OCI-LY7 (cell line): ENCODE data around the gene TECR. TPM values are rescaled to one million over a fixed set of nuclear protein-coding genes. Genes with fewer than 3 reads are reported as not detected.

Experiments
- BruUV-seq: library from RNA; stranded (reverse); fragments of 400-500 nt; replicated peaks from 2 replicates; lab custom pipeline; 2021; lab: Mats Ljungman, UMichigan
- CTCF ChIA-PET: fragments of 300-600 bp; sonication (Branson Sonifier 250); formaldehyde crosslinking; loops from one replicate; lab custom pipeline; 2022; ENCODE audit warnings: antibody characterized with exemption; ENCODE audit not compliant: unreplicated experiment; lab: Charles Lee
- POLR2A ChIA-PET: fragments of 300-600 bp; sonication (Branson Sonifier 250); formaldehyde crosslinking; loops from one replicate; lab custom pipeline; 2022; ENCODE audit warnings: antibody characterized with exemption; lab: Charles Lee
- DNase-seq: peaks from one replicate; pipeline ENCODE4 v3.0.0-alpha.2; 2015; ENCODE audit warnings: low spot score
- H2AFZ ChIP-seq: fragments of 200-600 bp; sonication (generic), shearing (Covaris generic); 2 replicates; pipeline ENCODE4 v1.6.1; 2014; ENCODE audit warnings: mild to moderate bottlenecking, antibody characterized with exemption, low read length, moderate library complexity
- H3K27ac ChIP-seq: fragments of 200-600 bp; sonication (generic); 2 replicates; pipeline ENCODE4 v1.5.1; 2014; ENCODE audit warnings: mixed run types, low read depth, mild to moderate bottlenecking, moderate library complexity, low read length, inconsistent platforms; ENCODE audit not compliant: poor library complexity, severe bottlenecking
- H3K36me3 ChIP-seq: fragments of 200-600 bp; sonication (generic); 2 replicates; pipeline ENCODE4 v1.6.1; 2014; ENCODE audit warnings: mild to moderate bottlenecking, antibody characterized with exemption, low read length, moderate library complexity, mixed read lengths; ENCODE audit not compliant: insufficient read depth
- H3K4me1 ChIP-seq: fragments of 200-600 bp; sonication (generic); 2 replicates; pipeline ENCODE4 v1.5.1; 2014; ENCODE audit warnings: mild to moderate bottlenecking, low read length; ENCODE audit not compliant: insufficient read depth, poor library complexity, severe bottlenecking
- H3K4me2 ChIP-seq: fragments of 200-600 bp; sonication (generic); 2 replicates; pipeline ENCODE4 v1.6.1; 2014; ENCODE audit warnings: mild to moderate bottlenecking, low read length
- H3K4me3 ChIP-seq: fragments of 200-600 bp; sonication (generic); 2 replicates; pipeline ENCODE4 v1.5.1; 2014; ENCODE audit warnings: mild to moderate bottlenecking, low read depth, low read length; ENCODE audit not compliant: poor library complexity, severe bottlenecking
- H3K79me2 ChIP-seq: fragments of 200-600 bp; sonication (generic); 2 replicates; pipeline ENCODE4 v1.6.1; 2016; ENCODE audit warnings: low read depth, mild to moderate bottlenecking, low read length, moderate library complexity, mixed read lengths; ENCODE audit not compliant: insufficient read depth
- H3K9me2 ChIP-seq: fragments of 200-600 bp; sonication (generic); 2 replicates; pipeline ENCODE4 v1.6.1; 2016; ENCODE audit warnings: mild to moderate bottlenecking, low read length, mixed read lengths; ENCODE audit not compliant: insufficient read depth
- H3K9me3 ChIP-seq: fragments of 200-600 bp; sonication (generic); 2 replicates; pipeline ENCODE4 v1.6.1; 2014; ENCODE audit warnings: mild to moderate bottlenecking, mixed run types, low read length, mixed read lengths
- H4K20me1 ChIP-seq: fragments of 200-600 bp; sonication (generic); 2 replicates; pipeline ENCODE4 v1.6.1; 2014; ENCODE audit warnings: mild to moderate bottlenecking, antibody characterized with exemption, low read length, moderate library complexity, mixed read lengths; ENCODE audit not compliant: insufficient read depth
- CTCF ChIP-seq: fragments of 200-600 bp; sonication (generic); conservative IDR thresholded peaks from 2 replicates; pipeline ENCODE4 v1.5.1; 2014; ENCODE audit warnings: mild to moderate bottlenecking, antibody characterized with exemption, low read length, moderate library complexity, mixed read lengths
- EZH2phosphoT487 ChIP-seq: fragments of 200-600 bp; sonication (generic); IDR thresholded peaks from 2 replicates; pipeline ENCODE4 v1.6.1; 2018; ENCODE audit warnings: low read depth, borderline replicate concordance, mild to moderate bottlenecking, mixed run types, antibody characterized with exemption, low read length, moderate library complexity, mixed read lengths
- intact Hi-C: fragments of 100-400 bp; cut with micrococcal nuclease; formaldehyde crosslinking; loops from one replicate; pipeline ENCODE4 v1.10.0; 2022; ENCODE audit not compliant: unreplicated experiment
- total RNA-seq, 2 experiments: library from RNA; depleted of rRNA in 1 of 2; stranded (reverse); fragments of >200 nt in 1 of 2; shearing (Covaris generic) in 1 of 2; gene quantifications; 2 replicates each; pipeline ENCODE4 v1.2.3, GENCODE V29; 2014 to 2022

The TECR gene
- total RNA-seq, 2 experiments from 2014 or later = 81.4 to 128 TPM

- H3K4me1 ChIP-seq = peaks cover 21% of the 10 kb centered on the region
- H3K79me2 ChIP-seq = no peaks in the 10 kb centered on the region
- no TSS peak for BruUV-seq
- no peak overlapping the region for H3K27ac ChIP-seq
- CTCF ChIA-PET = no interaction called here
- no peak overlapping the region for H3K4me2 ChIP-seq
- H3K9me3 ChIP-seq = no peaks in the 10 kb centered on the region
- no peak for DNase-seq
- peaks cover 5% of the 10 kb centered on the region; the same call in 1 of the 2 replicates for H3K36me3 ChIP-seq
- no peaks in the 10 kb centered on the region for H4K20me1 ChIP-seq
- TF ChIP-seq EZH2phosphoT487 (no peak), CTCF (no peak)
- H3K9me2 ChIP-seq = no peaks in the 10 kb centered on the region
- intact Hi-C loops = loop anchor here (5.0 kb wide), 1 partner anchor 44 kb away; no protein-coding TSS in a partner anchor
- POLR2A ChIA-PET = interaction anchor here (1.2 to 1.6 kb wide), 3 partner anchors 10 to 118 kb away, joined by 3 to 10 read pairs (median 4); partner anchors contain the start of gene GIPC1
- no peak overlapping the region for H3K4me3 ChIP-seq
- no peak overlapping the region for H2AFZ ChIP-seq
Observed at GRCh38 chr19:14507704-14508542, 21.5 kb upstream of the TECR start.

- Histone ChIP-seq H3K9me3 (no peaks in the 10 kb centered on the region), H3K4me3 (no peak overlapping the region), H3K36me3 (peaks cover 31% of the 10 kb centered on the region), H3K4me2 (no peak overlapping the region), H3K79me2 (peaks cover 9% of the 10 kb centered on the region; the same call in 1 of the 2 replicates), H3K9me2 (no peaks in the 10 kb centered on the region), H4K20me1 (no peaks in the 10 kb centered on the region; the same call in none of the 2 replicates), H3K27ac (no peak overlapping the region), H2AFZ (no peak overlapping the region), H3K4me1 (peaks cover 34% of the 10 kb centered on the region)
- no peak for TF ChIP-seq CTCF
- TF ChIP-seq EZH2phosphoT487 = no peak
- no TSS peak for BruUV-seq
- CTCF ChIA-PET = no interaction called here
- intact Hi-C loops = no loop called here
- DNase-seq = no peak
- POLR2A ChIA-PET = interaction anchor here (0.7 to 0.8 kb wide), 2 partner anchors 10 to 1842 kb away, joined by 3 read pairs; a partner anchor contains a TSS
Observed at GRCh38 chr19:14510311-14511228, 18.8 kb upstream of the TECR start.
